IMR-90 (cell line): ENCODE results near the gene PROCR. TPM values are rescaled to one million over a fixed set of nuclear protein-coding genes. Genes with fewer than 3 reads are reported as not detected.
A peak's percentile ranks its signal among the peaks of the same experiment; 100 is the strongest.

Source experiments
- ATAC-seq: fragments of 200-7000 bp; cut with Tn5 transposase; 2 replicates; pipeline ENCODE4 v1.9.1; 2020; ENCODE audit warnings: low read depth, mild to moderate bottlenecking, moderate library complexity
- BruUV-seq: library from RNA; stranded (reverse); fragments of 400-500 nt; replicated peaks from 2 replicates; lab custom pipeline; 2021; lab: Mats Ljungman, UMichigan
- CTCF ChIA-PET: fragments of 300-600 bp; formaldehyde crosslinking; extraction: SDS; loops from one replicate; lab custom pipeline; 2021; ENCODE audit warnings: antibody characterized with exemption; lab: Yijun Ruan, JAX
- POLR2A ChIA-PET: fragments of 300-600 bp; sonication (Branson Sonifier 250); formaldehyde crosslinking; loops from one replicate; lab custom pipeline; 2022; ENCODE audit warnings: antibody characterized with exemption; ENCODE audit not compliant: unreplicated experiment; lab: Charles Lee
- DNase-seq: peaks from one replicate; pipeline ENCODE4 v3.0.0; 2013
- H2AFZ ChIP-seq: replicated peaks from 2 replicates; pipeline ENCODE3; 2013; ENCODE audit warnings: low read length, mild to moderate bottlenecking; ENCODE audit not compliant: poor library complexity
- H2AK5ac ChIP-seq: 2 replicates; pipeline ENCODE4 v1.6.1; 2013; ENCODE audit warnings: low read depth, low read length, inconsistent platforms
- H2AK9ac ChIP-seq: replicated peaks from 2 replicates; pipeline ENCODE3; 2013; ENCODE audit warnings: mild to moderate bottlenecking, low read depth, low read length, moderate library complexity; ENCODE audit not compliant: poor library complexity
- H2BK120ac ChIP-seq: 2 replicates; pipeline ENCODE4 v1.6.1; 2013; ENCODE audit warnings: low read depth, low read length, inconsistent platforms
- H2BK15ac ChIP-seq: 3 replicates; pipeline ENCODE4 v1.6.1; 2013; ENCODE audit warnings: low read depth, low read length, inconsistent platforms
- H2BK20ac ChIP-seq: 2 replicates; pipeline ENCODE4 v1.6.1; 2013; ENCODE audit warnings: low read depth, mild to moderate bottlenecking, inconsistent platforms, low read length, moderate library complexity
- H2BK5ac ChIP-seq: 2 replicates; pipeline ENCODE4 v1.6.1; 2013; ENCODE audit warnings: mild to moderate bottlenecking, low read depth, low read length, inconsistent platforms; ENCODE audit not compliant: poor library complexity, severe bottlenecking
- H3K14ac ChIP-seq: replicated peaks from 2 replicates; pipeline ENCODE4 v1.6.1; 2013; ENCODE audit warnings: low read depth, low read length, inconsistent platforms
- H3K18ac ChIP-seq: 2 replicates; pipeline ENCODE4 v1.6.1; 2013; ENCODE audit warnings: low read depth, low read length, control low read depth
- H3K23ac ChIP-seq: 2 replicates; pipeline ENCODE4 v1.6.1; 2013; ENCODE audit warnings: low read depth, low read length, inconsistent platforms
- H3K27ac ChIP-seq: 2 replicates; pipeline ENCODE4 v1.5.1; 2013; ENCODE audit warnings: mild to moderate bottlenecking, control low read depth, low read length; ENCODE audit not compliant: insufficient read depth
- H3K27me3 ChIP-seq: 2 replicates; pipeline ENCODE4 v1.6.1; 2013; ENCODE audit warnings: low read length; ENCODE audit not compliant: control insufficient read depth, insufficient read depth
- H3K36me3 ChIP-seq: 2 replicates; pipeline ENCODE4 v1.6.1; 2013; ENCODE audit warnings: low read length, mixed read lengths; ENCODE audit not compliant: control insufficient read depth, insufficient read depth
- H3K4ac ChIP-seq: 2 replicates; pipeline ENCODE4 v1.6.1; 2013; ENCODE audit warnings: low read depth, low read length, inconsistent platforms
- H3K4me1 ChIP-seq: 2 replicates; pipeline ENCODE4 v1.6.1; 2013; ENCODE audit warnings: low read length, mixed read lengths; ENCODE audit not compliant: control insufficient read depth, insufficient read depth
- H3K4me2 ChIP-seq: 2 replicates; pipeline ENCODE4 v1.6.1; 2013; ENCODE audit warnings: low read depth, mild to moderate bottlenecking, control low read depth, low read length, moderate library complexity
- H3K4me3 ChIP-seq: 2 replicates; pipeline ENCODE4 v1.5.1; 2013; ENCODE audit warnings: low read depth, mild to moderate bottlenecking, control low read depth, low read length, moderate library complexity; ENCODE audit not compliant: insufficient read depth
- H3K56ac ChIP-seq: 2 replicates; pipeline ENCODE4 v1.6.1; 2013; ENCODE audit warnings: low read length, inconsistent platforms; ENCODE audit not compliant: insufficient read depth; ENCODE audit errors: extremely low read depth
- H3K79me1 ChIP-seq, 2 experiments: 2 replicates each; pipeline ENCODE4 v1.6.1; 2013; ENCODE audit warnings: low read length in 2 of 2, inconsistent platforms in 1 of 2, low read depth in 1 of 2
- H3K9ac ChIP-seq: 2 replicates; pipeline ENCODE4 v1.6.1; 2013; ENCODE audit warnings: low read depth, low read length, control low read depth
- H3K9me1 ChIP-seq: 2 replicates; pipeline ENCODE4 v1.6.1; 2013; ENCODE audit warnings: low read length, inconsistent platforms; ENCODE audit not compliant: insufficient read depth
- H3K9me3 ChIP-seq: 2 replicates; pipeline ENCODE4 v1.6.1; 2013; ENCODE audit warnings: low read length; ENCODE audit not compliant: control insufficient read depth, insufficient read depth
- H4K20me1 ChIP-seq: 2 replicates; pipeline ENCODE4 v1.6.1; 2013; ENCODE audit warnings: low read length, inconsistent platforms; ENCODE audit not compliant: insufficient read depth
- H4K5ac ChIP-seq: 2 replicates; pipeline ENCODE4 v1.6.1; 2013; ENCODE audit warnings: mild to moderate bottlenecking, low read depth, low read length, control low read depth
- H4K8ac ChIP-seq, 2 experiments: 2 replicates each; pipeline ENCODE4 v1.6.1; 2013; ENCODE audit warnings: low read depth in 2 of 2, low read length in 2 of 2, control low read depth in 1 of 2, inconsistent platforms in 1 of 2
- H4K91ac ChIP-seq: 2 replicates; pipeline ENCODE4 v1.6.1; 2013; ENCODE audit warnings: low read depth, low read length, inconsistent platforms; ENCODE audit not compliant: insufficient read depth
- ELK1 ChIP-seq: fragments of 150-350 bp; IDR thresholded peaks from 2 replicates; pipeline ENCODE4 v1.6.1; 2016; ENCODE audit warnings: low read depth, mild to moderate bottlenecking, low read length, moderate library complexity, borderline replicate concordance
- MAFK ChIP-seq: IDR thresholded peaks from 2 replicates; pipeline ENCODE4 v1.6.1; 2012; ENCODE audit warnings: low read depth, low read length, improper control_type of control experiment
- dilution Hi-C: fragments of 300-500 bp; cut with HindIII; formaldehyde crosslinking; loops from one replicate; pipeline ENCODE4 v1.14.3; 2018; ENCODE audit warnings: low sequenced_read_pairs; ENCODE audit not compliant: unreplicated experiment
- in situ Hi-C: fragments of 300-500 bp; cut with MboI; formaldehyde crosslinking; loops from 3 replicates; pipeline ENCODE4 v1.14.3; 2019; ENCODE audit warnings: low sequenced_read_pairs, inconsistent platforms, mixed read lengths
- intact Hi-C: fragments of 100-400 bp; cut with micrococcal nuclease; formaldehyde crosslinking; loops from 2 replicates; pipeline ENCODE4 v1.10.0; 2022
- polyA plus RNA-seq, 3 experiments: library from polyadenylated mRNA; depleted of rRNA; stranded (reverse); fragments of >200 nt; gene quantifications; 2 replicates each; pipeline ENCODE4 v1.2.3, GENCODE V29; 2012; ENCODE audit warnings: low replicate concordance in 1 of 3
- total RNA-seq: library from RNA; depleted of rRNA; stranded (reverse); fragments of >200 nt; gene quantifications from 2 replicates; pipeline ENCODE4 v1.2.3, GENCODE V29; 2012

Gene PROCR
- total and polyA plus RNA-seq, 2 of the 4 experiments (the other 2 are of a cell fraction): 36.4 to 41.9 TPM

DNA sequence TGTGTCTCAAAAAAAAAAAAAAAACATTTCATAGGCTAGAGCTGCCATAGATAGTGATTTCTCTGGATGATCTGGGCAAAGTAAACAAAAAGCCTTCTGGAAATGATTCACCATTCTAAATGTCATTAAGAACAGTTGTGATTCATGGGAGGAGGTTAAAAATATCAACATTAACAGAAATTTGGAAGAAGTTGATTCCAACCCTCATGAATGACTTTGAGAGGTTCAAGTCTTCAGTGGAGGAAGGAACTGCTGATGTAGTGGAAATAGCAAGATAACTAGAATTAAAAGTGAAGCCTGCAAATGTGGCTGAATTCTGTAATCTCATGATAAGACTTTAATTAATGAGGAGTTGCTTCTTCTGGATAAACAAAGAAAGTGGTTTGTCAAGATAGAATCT, 27.9 kb downstream of the PROCR start:
- Histone ChIP-seq H4K20me1 (0 out of 2 replicates have a peak, but pooled peaks cover 4% of the 10 kb centered on the region), H3K4me2 (peak overlapping the region; percentile 22; the same call in 1 of the 2 replicates), H3K36me3 (no peaks in the 10 kb centered on the region), H3K9ac (no peak overlapping the region), H2BK15ac (no peak overlapping the region), H3K4me3 (no peak overlapping the region), H3K9me3 (peaks cover 15% of the 10 kb centered on the region), H2AK9ac (no peak overlapping the region), H3K4ac (no peak overlapping the region), H2AK5ac (no peak overlapping the region), H3K18ac (no peak overlapping the region), H3K27ac (no peak overlapping the region), H4K91ac (no peak overlapping the region), H2AFZ (no peak overlapping the region), H3K23ac (no peak overlapping the region), H3K14ac (no peak overlapping the region), H3K9me1 (no peaks in the 10 kb centered on the region), H2BK120ac (no peak overlapping the region), H2BK20ac (no peak overlapping the region), H3K27me3 (no peaks in the 10 kb centered on the region), H3K56ac (no peak overlapping the region), H4K8ac (no peak overlapping the region), H3K79me1 (no peaks in the 10 kb centered on the region), H3K4me1 (peaks cover 2% of the 10 kb centered on the region; the same call in 1 of the 2 replicates), H4K5ac (no peak overlapping the region; the same call in 1 of the 2 replicates), H2BK5ac (peak overlapping the region; percentile 65)
- dilution Hi-C loops: no loop called here
- DNase-seq (peak; percentile 66), ATAC-seq (peak; percentile 62)
- intact Hi-C loops: loop anchor here (10.0 kb wide), 1 partner anchor 325 kb away; the partner anchor contains the start of genes ACSS2 and GGT7
- BruUV-seq: no TSS peak
- in situ Hi-C loops: loop anchor here (10.0 kb wide), 1 partner anchor 55 kb away; the partner anchor contains the start of gene EDEM2
- CTCF ChIA-PET: no interaction called here
- peak; percentile 66 for TF ChIP-seq MAFK
- no peak for TF ChIP-seq ELK1
- POLR2A ChIA-PET: no interaction called here
